ENCODE results near the gene SORL1.

The SORL1 gene

GRCh38 chr11:121418625-121419114 lies 33.4 kb upstream of the SORL1 start:
- Histone ChIP-seq H3K4me3 (ENCODE audit: low read length) (no peak overlapping the region), H3K27me3 (ENCODE audit: control insufficient read depth, insufficient read depth, low read length) (no peaks in the 10 kb centered on the region), H3K27ac (ENCODE audit: low read depth, low read length) (no peak overlapping the region), H3K4me1 (ENCODE audit: control insufficient read depth, insufficient read depth, low read length) (peaks cover 10% of the 10 kb centered on the region), H3K36me3 (ENCODE audit: control insufficient read depth, insufficient read depth, low read length) (no peaks in the 10 kb centered on the region), H3K9ac (ENCODE audit: low read length) (no peak overlapping the region)

DNA sequence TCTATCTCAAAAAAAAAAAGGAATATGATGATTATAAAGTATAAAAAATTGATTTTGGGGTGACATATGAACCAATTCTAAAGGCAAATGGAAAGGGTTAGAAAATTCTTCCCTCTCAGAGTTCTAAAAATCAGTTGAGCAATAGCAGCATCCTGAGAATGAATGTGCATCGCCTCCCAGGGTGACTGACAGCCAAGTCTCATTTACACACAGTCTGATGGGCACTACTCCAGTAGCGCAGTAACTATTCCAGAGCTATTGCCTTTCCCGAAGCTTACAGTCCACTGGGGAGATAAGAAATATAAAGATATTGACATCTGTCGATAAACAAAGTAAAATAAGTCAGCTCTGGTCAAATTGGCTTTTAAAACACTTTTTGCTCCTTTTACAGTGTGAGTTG lies 32.3 kb upstream of the SORL1 start:
- H3K4me1 ChIP-seq (ENCODE audit: control insufficient read depth, insufficient read depth, low read length): peaks cover 10% of the 10 kb centered on the region
- H3K36me3 ChIP-seq (ENCODE audit: control insufficient read depth, insufficient read depth, low read length): no peaks in the 10 kb centered on the region
- H3K9ac ChIP-seq (ENCODE audit: low read length): no peak overlapping the region
- no peak overlapping the region for H3K4me3 ChIP-seq (ENCODE audit: low read length)
- H3K27ac ChIP-seq (ENCODE audit: low read depth, low read length): no peak overlapping the region
- H3K27me3 ChIP-seq (ENCODE audit: control insufficient read depth, insufficient read depth, low read length): no peaks in the 10 kb centered on the region

DNA sequence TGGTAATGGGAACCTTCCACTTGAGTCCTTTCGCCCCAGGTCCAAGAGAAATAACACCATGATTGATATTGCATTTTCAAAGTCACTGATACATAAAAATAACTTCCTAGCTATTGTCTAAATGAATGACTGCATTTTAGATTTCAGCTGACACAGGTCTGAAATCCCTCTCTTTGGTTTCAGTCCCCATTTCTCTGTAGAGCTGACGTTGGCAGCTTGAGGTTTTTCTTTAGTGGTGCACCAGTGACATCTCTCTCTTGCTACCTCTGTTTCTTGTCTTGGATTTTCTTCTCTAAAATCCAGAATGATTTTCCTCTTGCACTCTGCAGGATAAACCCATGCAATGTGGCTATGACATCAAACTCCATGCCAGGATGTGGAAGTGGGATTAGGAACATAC lies 31.7 kb upstream of the SORL1 start:
- Histone ChIP-seq H3K4me1 (ENCODE audit: control insufficient read depth, insufficient read depth, low read length) (peaks cover 10% of the 10 kb centered on the region), H3K27ac (ENCODE audit: low read depth, low read length) (no peak overlapping the region)

DNA sequence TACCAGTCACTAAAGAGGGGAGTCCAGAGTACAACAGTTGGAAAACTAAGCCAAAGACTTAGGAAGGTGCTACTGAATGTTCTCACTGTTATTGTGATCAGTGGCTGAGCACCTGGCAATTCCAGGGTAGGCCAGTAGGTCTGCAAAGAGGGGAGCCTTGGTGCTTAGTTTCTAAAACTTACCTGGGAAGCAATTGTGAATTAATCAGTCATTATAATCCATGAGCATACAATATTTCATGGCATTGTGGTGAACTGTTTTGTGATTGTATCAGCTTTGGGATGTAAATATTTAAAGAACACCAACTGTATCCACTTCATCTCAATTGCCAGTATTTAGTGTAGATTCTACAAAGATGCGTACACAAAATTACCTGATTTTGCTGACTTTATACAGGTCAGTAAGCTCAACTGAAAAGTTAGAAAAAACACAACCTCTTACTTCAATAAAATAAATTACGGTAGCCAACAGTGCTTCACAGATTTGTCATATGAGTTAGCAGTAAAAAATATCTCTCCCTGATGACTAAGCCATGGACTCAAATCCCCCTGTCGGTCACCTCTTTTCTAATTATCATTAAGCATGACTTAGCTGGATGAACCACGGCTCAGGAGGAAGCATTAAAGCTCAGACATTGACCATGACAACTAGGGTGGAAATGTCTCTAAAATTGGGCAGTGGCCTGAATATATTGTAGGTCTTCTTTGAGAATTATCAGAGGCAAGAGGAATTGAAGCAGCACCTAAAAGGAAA lies 30.8 kb upstream of the SORL1 start:
- no peak overlapping the region for H3K9ac ChIP-seq (ENCODE audit: low read length)
- no peak overlapping the region for H3K27ac ChIP-seq (ENCODE audit: low read depth, low read length)
- peaks cover 7% of the 10 kb centered on the region for H3K4me1 ChIP-seq (ENCODE audit: control insufficient read depth, insufficient read depth, low read length)
- no peaks in the 10 kb centered on the region for H3K27me3 ChIP-seq (ENCODE audit: control insufficient read depth, insufficient read depth, low read length)
- H3K36me3 ChIP-seq (ENCODE audit: control insufficient read depth, insufficient read depth, low read length): no peaks in the 10 kb centered on the region
- no peak overlapping the region for H3K4me3 ChIP-seq (ENCODE audit: low read length)

More for the DNA sequence above, 31.7 kb upstream of the SORL1 start:
- Histone ChIP-seq H3K9ac (ENCODE audit: low read length) (no peak overlapping the region), H3K36me3 (ENCODE audit: control insufficient read depth, insufficient read depth, low read length) (no peaks in the 10 kb centered on the region), H3K27me3 (ENCODE audit: control insufficient read depth, insufficient read depth, low read length) (no peaks in the 10 kb centered on the region), H3K4me3 (ENCODE audit: low read length) (no peak overlapping the region)

GRCh38 chr11:121422675-121423074 lies 29.4 kb upstream of the SORL1 start:
- Histone ChIP-seq H3K4me3 (ENCODE audit: low read length) (no peak overlapping the region), H3K27ac (ENCODE audit: low read depth, low read length) (no peak overlapping the region), H3K36me3 (ENCODE audit: control insufficient read depth, insufficient read depth, low read length) (no peaks in the 10 kb centered on the region), H3K9ac (ENCODE audit: low read length) (no peak overlapping the region), H3K27me3 (ENCODE audit: control insufficient read depth, insufficient read depth, low read length) (no peaks in the 10 kb centered on the region), H3K4me1 (ENCODE audit: control insufficient read depth, insufficient read depth, low read length) (peaks cover 4% of the 10 kb centered on the region)

DNA sequence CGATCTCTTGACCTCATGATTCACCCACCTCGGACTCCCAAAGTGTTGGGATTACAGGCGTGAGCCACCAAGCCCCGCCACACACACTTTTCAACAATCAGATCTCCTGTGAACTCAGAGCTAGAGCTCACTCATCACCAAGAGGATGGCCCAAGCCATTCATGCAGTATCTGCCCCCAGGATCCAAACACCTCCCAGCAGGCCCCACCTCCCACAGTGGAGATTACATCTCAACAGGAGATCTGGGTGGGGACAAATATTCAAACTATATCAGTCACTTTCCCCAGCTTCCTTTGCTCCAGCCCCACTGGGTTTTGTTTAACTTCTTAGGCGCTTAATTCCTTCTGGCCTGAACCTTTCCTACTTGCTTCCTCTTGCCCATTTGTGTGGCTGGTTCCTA lies 26.3 kb upstream of the SORL1 start:
- H3K4me1 ChIP-seq (ENCODE audit: control insufficient read depth, insufficient read depth, low read length): peaks cover 3% of the 10 kb centered on the region
- no peak overlapping the region for H3K27ac ChIP-seq (ENCODE audit: low read depth, low read length)
- H3K4me3 ChIP-seq (ENCODE audit: low read length): no peak overlapping the region
- no peak overlapping the region for H3K9ac ChIP-seq (ENCODE audit: low read length)
- no peaks in the 10 kb centered on the region for H3K27me3 ChIP-seq (ENCODE audit: control insufficient read depth, insufficient read depth, low read length)
- no peaks in the 10 kb centered on the region for H3K36me3 ChIP-seq (ENCODE audit: control insufficient read depth, insufficient read depth, low read length)

GRCh38 chr11:121426476-121427399 lies 25.4 kb upstream of the SORL1 start:
- Histone ChIP-seq H3K27ac (ENCODE audit: low read depth, low read length) (no peak overlapping the region), H3K27me3 (ENCODE audit: control insufficient read depth, insufficient read depth, low read length) (no peaks in the 10 kb centered on the region), H3K36me3 (ENCODE audit: control insufficient read depth, insufficient read depth, low read length) (no peaks in the 10 kb centered on the region), H3K4me1 (ENCODE audit: control insufficient read depth, insufficient read depth, low read length) (peaks cover 3% of the 10 kb centered on the region), H3K4me3 (ENCODE audit: low read length) (peak overlapping the region; percentile 26), H3K9ac (ENCODE audit: low read length) (no peak overlapping the region)

DNA sequence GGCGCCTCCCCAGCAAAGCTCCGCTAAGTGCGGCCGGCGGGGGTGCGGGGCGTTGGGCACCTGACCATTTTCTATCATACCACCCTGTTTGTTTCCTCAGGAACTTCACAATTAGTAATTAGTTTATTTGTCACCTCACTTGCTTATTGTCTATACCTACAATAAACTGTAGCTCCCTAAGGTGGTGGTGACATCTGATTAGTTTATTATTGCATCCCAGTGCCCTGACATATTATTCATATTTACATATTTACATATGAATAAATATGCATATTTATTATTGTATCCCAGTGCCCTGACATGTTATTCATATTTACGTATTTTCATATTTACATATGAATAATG lies 24.7 kb upstream of the SORL1 start:
- Histone ChIP-seq H3K36me3 (ENCODE audit: control insufficient read depth, insufficient read depth, low read length) (no peaks in the 10 kb centered on the region), H3K9ac (ENCODE audit: low read length) (no peak overlapping the region), H3K4me3 (ENCODE audit: low read length) (peak overlapping the region; percentile 26), H3K27ac (ENCODE audit: low read depth, low read length) (no peak overlapping the region), H3K4me1 (ENCODE audit: control insufficient read depth, insufficient read depth, low read length) (peaks cover 3% of the 10 kb centered on the region), H3K27me3 (ENCODE audit: control insufficient read depth, insufficient read depth, low read length) (no peaks in the 10 kb centered on the region)

DNA sequence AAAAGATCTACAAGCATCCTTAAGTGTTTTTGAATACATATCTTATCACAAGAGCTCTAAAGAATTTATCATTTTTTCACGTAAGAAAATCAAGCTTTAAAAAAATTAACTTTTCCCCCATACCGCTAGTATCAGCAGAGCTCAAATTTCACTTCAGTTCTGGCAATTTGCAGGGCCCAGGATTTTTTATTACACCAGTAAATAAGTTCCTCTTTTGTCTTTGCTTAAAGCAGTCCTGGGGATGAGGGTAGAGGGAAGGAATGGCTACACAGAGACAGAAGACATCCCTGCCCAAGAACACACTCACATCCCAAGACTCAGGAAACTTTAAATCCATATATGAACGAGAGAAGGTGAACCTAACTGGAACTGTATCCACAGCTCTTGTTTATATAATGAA lies 22.6 kb upstream of the SORL1 start:
- no peak overlapping the region for H3K9ac ChIP-seq (ENCODE audit: low read length)
- H3K4me3 ChIP-seq (ENCODE audit: low read length): no peak overlapping the region
- H3K27ac ChIP-seq (ENCODE audit: low read depth, low read length): no peak overlapping the region
- H3K4me1 ChIP-seq (ENCODE audit: control insufficient read depth, insufficient read depth, low read length): peaks cover 3% of the 10 kb centered on the region
- H3K27me3 ChIP-seq (ENCODE audit: control insufficient read depth, insufficient read depth, low read length): no peaks in the 10 kb centered on the region
- no peaks in the 10 kb centered on the region for H3K36me3 ChIP-seq (ENCODE audit: control insufficient read depth, insufficient read depth, low read length)

DNA sequence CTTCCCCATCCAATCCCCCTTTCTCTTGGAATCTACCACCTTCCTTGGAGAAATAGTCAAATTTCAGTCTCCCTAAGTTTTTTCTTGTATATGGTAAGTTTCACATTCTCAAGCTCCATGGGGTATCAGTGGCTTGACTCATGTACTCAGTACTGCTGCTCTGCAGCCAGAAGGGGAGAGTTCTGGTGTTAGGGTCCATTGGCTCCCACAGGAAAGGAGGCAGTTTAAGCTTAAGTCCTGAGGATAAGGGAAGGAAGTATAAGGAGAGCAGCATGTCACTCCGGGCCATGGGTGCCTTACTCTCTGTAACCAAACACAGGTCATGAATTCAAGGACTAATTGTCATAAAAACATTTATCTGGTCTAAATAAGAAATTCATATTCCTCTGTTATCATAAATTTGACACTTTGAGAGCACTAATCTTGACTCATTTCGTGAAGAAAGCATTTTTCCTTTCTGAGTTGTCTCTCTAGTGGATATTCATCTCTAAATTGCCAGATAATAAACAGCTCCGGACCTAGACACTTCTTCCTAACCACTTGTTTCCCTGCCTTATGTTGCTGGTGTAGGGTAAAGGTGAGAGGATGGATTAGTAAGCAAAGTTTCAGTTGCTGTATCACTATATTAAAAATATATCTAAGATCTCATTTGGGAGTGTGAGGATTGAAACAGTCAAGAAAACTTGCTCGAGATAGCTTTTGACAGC lies 20.1 kb upstream of the SORL1 start:
- Histone ChIP-seq H3K36me3 (ENCODE audit: control insufficient read depth, insufficient read depth, low read length) (no peaks in the 10 kb centered on the region), H3K27ac (ENCODE audit: low read depth, low read length) (no peak overlapping the region), H3K9ac (ENCODE audit: low read length) (no peak overlapping the region), H3K4me1 (ENCODE audit: control insufficient read depth, insufficient read depth, low read length) (no peaks in the 10 kb centered on the region), H3K4me3 (ENCODE audit: low read length) (no peak overlapping the region), H3K27me3 (ENCODE audit: control insufficient read depth, insufficient read depth, low read length) (no peaks in the 10 kb centered on the region)

DNA sequence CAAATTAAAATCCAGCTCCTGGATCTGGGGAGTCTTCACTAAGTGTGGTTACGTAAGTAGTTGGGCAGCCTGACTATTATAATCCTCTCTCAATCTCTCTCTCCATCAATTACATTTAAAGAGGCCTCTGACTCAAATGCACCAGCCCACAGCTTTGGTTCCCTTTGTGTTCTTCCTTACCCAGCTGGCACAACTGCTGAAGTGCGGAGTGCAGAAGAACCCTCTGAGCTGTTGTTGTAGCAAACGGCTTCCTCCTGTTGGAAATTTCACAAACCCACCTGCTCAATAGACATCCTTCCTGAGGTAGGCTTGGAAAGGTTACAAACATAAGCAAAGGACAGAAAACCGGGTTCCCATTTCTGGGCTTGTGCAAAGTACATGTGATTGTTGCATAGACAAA lies 17.0 kb upstream of the SORL1 start:
- Histone ChIP-seq H3K9ac (ENCODE audit: low read length) (no peak overlapping the region), H3K4me1 (ENCODE audit: control insufficient read depth, insufficient read depth, low read length) (no peaks in the 10 kb centered on the region), H3K27ac (ENCODE audit: low read depth, low read length) (no peak overlapping the region), H3K4me3 (ENCODE audit: low read length) (no peak overlapping the region), H3K27me3 (ENCODE audit: control insufficient read depth, insufficient read depth, low read length) (no peaks in the 10 kb centered on the region), H3K36me3 (ENCODE audit: control insufficient read depth, insufficient read depth, low read length) (no peaks in the 10 kb centered on the region)
